HG02885 (cell line): ENCODE measurements around the gene RGL2.

Experiments used
- ATAC-seq: cut with Tn5 transposase; IDR thresholded peaks from one replicate; pipeline ENCODE4 v1.9.1; 2021; ENCODE audit warnings: mild to moderate bottlenecking; ENCODE audit not compliant: unreplicated experiment, poor library complexity

Gene RGL2

GRCh38 chr6:33317669-33318425 lies 19.1 kb upstream of the RGL2 start, which contains the start of gene ZBTB22:
Gene ZBTB22, minus strand, starts transcription at chr6:33317744. Its CDS starts 828 bp downstream, at chr6:33316916.
- ATAC-seq: peak; percentile 56

GRCh38 chr6:33317419-33317668 lies 18.6 kb upstream of the RGL2 start:
- no peak for ATAC-seq

- no peak for ATAC-seq
Measured at GRCh38 chr6:33316603-33317418, 18.1 kb upstream of the RGL2 start.

GRCh38 chr6:33315793-33316602 lies 17.3 kb upstream of the RGL2 start:
- no peak for ATAC-seq

- no peak for ATAC-seq
Measured at GRCh38 chr6:33314943-33315792, 16.4 kb upstream of the RGL2 start.

GRCh38 chr6:33314515-33314942 lies 15.8 kb upstream of the RGL2 start:
- no peak for ATAC-seq

- ATAC-seq: peak; percentile 33
Measured at GRCh38 chr6:33313709-33314514, 15.2 kb upstream of the RGL2 start, which contains the start of gene TAPBP. Gene TAPBP, minus strand, starts transcription at chr6:33314078. Its CDS starts 37 bp downstream, at chr6:33314041.

- no peak for ATAC-seq
Measured at GRCh38 chr6:33313105-33313708, 14.5 kb upstream of the RGL2 start.

- ATAC-seq: peak; percentile 28
Measured at GRCh38 chr6:33312361-33313104, 13.8 kb upstream of the RGL2 start.

- ATAC-seq: no peak
Measured at GRCh38 chr6:33306356-33306755, 7.6 kb upstream of the RGL2 start.

GRCh38 chr6:33305052-33305451 lies 6.3 kb upstream of the RGL2 start:
- no peak for ATAC-seq

- no peak for ATAC-seq
Measured at GRCh38 chr6:33304216-33304615, 5.5 kb upstream of the RGL2 start.

- ATAC-seq: no peak
Measured at GRCh38 chr6:33301877-33302276, 3.1 kb upstream of the RGL2 start.

- peak; percentile 77 for ATAC-seq
Measured at GRCh38 chr6:33299237-33299944, 649 bp upstream of the RGL2 start.

- no peak for ATAC-seq
Measured at GRCh38 chr6:33297956-33298772, 578 bp downstream of the RGL2 start.

- ATAC-seq: no peak
Measured at GRCh38 chr6:33297406-33297955, 1.3 kb downstream of the RGL2 start.
